Suprapubic skin (tissue), 4 donors: ENCODE data around the gene WBP2NL.

ENCODE experiments used
- EP300 ChIP-seq: sonication (generic); formaldehyde crosslinking; IDR thresholded peaks from one replicate; pipeline ENCODE4 v1.6.1; 2017; ENCODE audit warnings: antibody characterized with exemption
- POLR2A ChIP-seq, 2 donors: fragments of 450-650 bp; IDR thresholded peaks; one replicate each; pipeline ENCODE4 v1.6.1; 2017; ENCODE audit warnings: antibody characterized with exemption in 2 of 2, mild to moderate bottlenecking in 2 of 2, moderate library complexity in 2 of 2
- POLR2AphosphoS5 ChIP-seq, 3 donors: sonication (generic); formaldehyde crosslinking; IDR thresholded peaks; one replicate each; pipeline ENCODE4 v1.6.1; 2017; ENCODE audit warnings: antibody characterized with exemption in 3 of 3
- TF ChIP-seq, protein P1 (sequence below), 2 donors: fragments of 200-600 bp in 1 of 2; fragments of 450-650 bp in 1 of 2; sonication (generic) in 1 of 2; IDR thresholded peaks; one replicate each; pipeline ENCODE4 v1.5.1; 2016 to 2019; ENCODE audit warnings: antibody characterized with exemption in 2 of 2, mild to moderate bottlenecking in 1 of 2, moderate library complexity in 1 of 2

GRCh38 chr22:41964112-41964491, 34.5 kb upstream of the WBP2NL start:
- TF ChIP-seq, protein P1, sequence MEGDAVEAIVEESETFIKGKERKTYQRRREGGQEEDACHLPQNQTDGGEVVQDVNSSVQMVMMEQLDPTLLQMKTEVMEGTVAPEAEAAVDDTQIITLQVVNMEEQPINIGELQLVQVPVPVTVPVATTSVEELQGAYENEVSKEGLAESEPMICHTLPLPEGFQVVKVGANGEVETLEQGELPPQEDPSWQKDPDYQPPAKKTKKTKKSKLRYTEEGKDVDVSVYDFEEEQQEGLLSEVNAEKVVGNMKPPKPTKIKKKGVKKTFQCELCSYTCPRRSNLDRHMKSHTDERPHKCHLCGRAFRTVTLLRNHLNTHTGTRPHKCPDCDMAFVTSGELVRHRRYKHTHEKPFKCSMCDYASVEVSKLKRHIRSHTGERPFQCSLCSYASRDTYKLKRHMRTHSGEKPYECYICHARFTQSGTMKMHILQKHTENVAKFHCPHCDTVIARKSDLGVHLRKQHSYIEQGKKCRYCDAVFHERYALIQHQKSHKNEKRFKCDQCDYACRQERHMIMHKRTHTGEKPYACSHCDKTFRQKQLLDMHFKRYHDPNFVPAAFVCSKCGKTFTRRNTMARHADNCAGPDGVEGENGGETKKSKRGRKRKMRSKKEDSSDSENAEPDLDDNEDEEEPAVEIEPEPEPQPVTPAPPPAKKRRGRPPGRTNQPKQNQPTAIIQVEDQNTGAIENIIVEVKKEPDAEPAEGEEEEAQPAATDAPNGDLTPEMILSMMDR (IDR thresholded peaks at IDR 0.05) = no peak
- no peak for TF ChIP-seq POLR2AphosphoS5 (IDR thresholded peaks at IDR 0.05)
- no peak for TF ChIP-seq POLR2A (IDR thresholded peaks at IDR 0.05)
- TF ChIP-seq EP300 = no peak
